Naive thymus-derived CD8-positive, alpha-beta T cell (primary cell): ENCODE results near the gene ANKRD37. TPM values are rescaled to one million over a fixed set of nuclear protein-coding genes. Genes with fewer than 3 reads are reported as not detected.

Experiments
- ATAC-seq, 2 donors: fragments of 150-1000 bp; cut with Tn5 transposase in 1 of 2; sonication (Bioruptor Pico), chemical (Tn5 transposase) in 1 of 2; 1 replicate in 1 of 2; 2 replicates in 1 of 2; pipeline ENCODE4 v1.10.0; 2021; ENCODE audit warnings: mild to moderate bottlenecking in 2 of 2, moderate library complexity in 2 of 2
- POLR2A ChIA-PET: fragments of 350-600 bp; sonication (Branson Sonifier 250); formaldehyde crosslinking; loops from one replicate; lab custom pipeline; 2021; ENCODE audit warnings: antibody characterized with exemption; lab: Charles Lee
- DNase-seq, 10 donors: peaks; one replicate each; pipeline versions ENCODE4 v3.0.0 to v3.0.0-alpha.2; 2020 to 2022
- H3K27ac Mint-ChIP-seq, 10 donors: one replicate each; pipeline ENCODE4 v1.8.0; 2020 to 2022; ENCODE audit warnings: mild to moderate bottlenecking in 10 of 10, mixed read lengths in 10 of 10, moderate library complexity in 4 of 10, inconsistent platforms in 1 of 10
- H3K27me3 Mint-ChIP-seq, 5 donors: one replicate each; pipeline ENCODE4 v1.8.0; 2021 to 2022; ENCODE audit warnings: mixed read lengths in 5 of 5
- H3K36me3 Mint-ChIP-seq, 3 donors: one replicate each; pipeline ENCODE4 v1.8.0; 2020 to 2022; ENCODE audit warnings: mixed read lengths in 3 of 3, mild to moderate bottlenecking in 2 of 3, inconsistent platforms in 1 of 3
- H3K4me1 Mint-ChIP-seq, 4 donors: one replicate each; pipeline ENCODE4 v1.8.0; 2021 to 2022; ENCODE audit warnings: mixed read lengths in 4 of 4
- H3K4me3 Mint-ChIP-seq, 10 donors: one replicate each; pipeline ENCODE4 v1.8.0; 2020 to 2022; ENCODE audit warnings: mild to moderate bottlenecking in 10 of 10, mixed read lengths in 10 of 10, moderate library complexity in 6 of 10, inconsistent platforms in 1 of 10
- H3K9me3 Mint-ChIP-seq, 9 donors: one replicate each; pipeline ENCODE4 v1.8.0; 2020 to 2022; ENCODE audit warnings: mixed read lengths in 9 of 9, mild to moderate bottlenecking in 3 of 9, inconsistent platforms in 1 of 9, moderate library complexity in 1 of 9
- polyA plus RNA-seq, 3 donors: library from polyadenylated mRNA; unstranded; fragments of 300-500 nt; fragmentation: Illumina TruSeq; gene quantifications; one replicate each; pipeline ENCODE4 v1.2.3, GENCODE V29; 2021
- total RNA-seq, 8 experiments: library from RNA in 2 of 8; stranded (reverse) in 2 of 8; gene quantifications; one replicate each; pipeline ENCODE4 v1.2.3 and lab custom pipeline; 2021 to 2026

Gene ANKRD37
- total and polyA plus RNA-seq, 5 experiments from 2014 or later, result 5.0 to 12.4 (median 9.9) TPM

DNA sequence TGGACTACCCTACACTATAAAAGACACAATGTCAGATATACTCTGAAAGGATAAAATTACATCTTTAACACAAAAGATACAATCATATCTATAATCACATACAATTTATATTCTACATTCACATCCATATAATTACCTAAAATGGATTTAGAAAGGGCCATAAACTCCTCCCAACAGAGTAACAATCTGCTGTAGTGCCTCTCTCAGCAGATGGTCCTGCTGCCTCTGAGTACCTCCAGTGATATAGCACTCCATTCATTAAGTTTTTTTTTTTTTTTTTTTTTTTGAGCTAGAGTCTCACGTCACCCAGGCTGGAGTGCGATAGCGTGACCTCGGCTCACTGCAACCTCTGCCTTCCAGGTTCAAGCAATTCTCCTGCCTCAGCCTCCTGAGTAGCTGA is 7.4 kb downstream of the ANKRD37 start:
- DNase-seq (no peak), ATAC-seq (no peak)
- no peak overlapping the region for H3K4me3 Mint-ChIP-seq
- no peaks in the 10 kb centered on the region for H3K9me3 Mint-ChIP-seq
- no peaks in the 10 kb centered on the region for H3K27me3 Mint-ChIP-seq
- peaks cover 0 to 81% (median 21%) of the 10 kb centered on the region in 3 donors for H3K36me3 Mint-ChIP-seq
- H3K27ac Mint-ChIP-seq, result no peak overlapping the region
- H3K4me1 Mint-ChIP-seq, result no peaks in the 10 kb centered on the region
- POLR2A ChIA-PET, result no interaction called here

GRCh38 chr4:185405296-185405999 is 8.8 kb downstream of the ANKRD37 start:
- DNase-seq (no peak), ATAC-seq (no peak)
- POLR2A ChIA-PET, result no interaction called here
- no peak overlapping the region for H3K27ac Mint-ChIP-seq
- peaks cover 0 to 75% (median 19%) of the 10 kb centered on the region in 3 donors for H3K36me3 Mint-ChIP-seq
- H3K27me3 Mint-ChIP-seq, result no peaks in the 10 kb centered on the region
- no peaks in the 10 kb centered on the region for H3K9me3 Mint-ChIP-seq
- H3K4me3 Mint-ChIP-seq, result no peak overlapping the region
- H3K4me1 Mint-ChIP-seq, result no peaks in the 10 kb centered on the region

DNA sequence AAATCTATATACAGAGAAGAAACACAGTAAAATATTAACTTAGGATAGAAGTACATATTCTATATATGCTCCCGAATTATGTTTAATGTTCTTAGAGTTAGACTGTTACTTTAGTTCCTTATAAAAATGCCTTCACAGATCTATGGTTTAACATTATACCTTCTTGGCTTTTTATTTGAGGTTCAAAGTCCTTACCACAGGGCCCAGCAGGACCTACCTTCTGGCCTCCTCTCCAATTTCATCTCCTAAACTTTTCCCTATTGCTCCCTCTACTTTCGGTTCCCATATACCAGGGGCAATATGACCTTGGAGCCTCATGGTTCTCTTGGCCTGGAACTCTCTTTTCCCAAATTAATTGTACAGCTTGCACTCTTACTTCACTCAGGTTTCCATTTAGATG is 11.8 kb downstream of the ANKRD37 start:
- ATAC-seq, result no peak
- H3K27me3 Mint-ChIP-seq, result no peaks in the 10 kb centered on the region
- peaks cover 0 to 71% (median 16%) of the 10 kb centered on the region in 3 donors for H3K36me3 Mint-ChIP-seq
- DNase-seq, result no peak
- no peak overlapping the region for H3K4me3 Mint-ChIP-seq
- no peaks in the 10 kb centered on the region for H3K4me1 Mint-ChIP-seq
- H3K9me3 Mint-ChIP-seq, result no peaks in the 10 kb centered on the region
- H3K27ac Mint-ChIP-seq, result peak overlapping the region in 1 of 10 donors; percentile 55
- POLR2A ChIA-PET, result interaction anchor here (1.0 kb wide), 1 partner anchor 12 kb away, joined by 4 read pairs; the partner anchor contains the start of genes ANKRD37 and LRP2BP

GRCh38 chr4:185411849-185412248 is 15.2 kb downstream of the ANKRD37 start:
- peaks cover 0 to 68% (median 15%) of the 10 kb centered on the region in 3 donors for H3K36me3 Mint-ChIP-seq
- H3K27ac Mint-ChIP-seq, result no peak overlapping the region
- H3K4me1 Mint-ChIP-seq, result peaks cover 0 to 1% (median 0%) of the 10 kb centered on the region in 4 donors
- no peak for ATAC-seq
- H3K27me3 Mint-ChIP-seq, result no peaks in the 10 kb centered on the region
- no peaks in the 10 kb centered on the region for H3K9me3 Mint-ChIP-seq
- DNase-seq, result no peak
- H3K4me3 Mint-ChIP-seq, result no peak overlapping the region
- POLR2A ChIA-PET, result no interaction called here

DNA sequence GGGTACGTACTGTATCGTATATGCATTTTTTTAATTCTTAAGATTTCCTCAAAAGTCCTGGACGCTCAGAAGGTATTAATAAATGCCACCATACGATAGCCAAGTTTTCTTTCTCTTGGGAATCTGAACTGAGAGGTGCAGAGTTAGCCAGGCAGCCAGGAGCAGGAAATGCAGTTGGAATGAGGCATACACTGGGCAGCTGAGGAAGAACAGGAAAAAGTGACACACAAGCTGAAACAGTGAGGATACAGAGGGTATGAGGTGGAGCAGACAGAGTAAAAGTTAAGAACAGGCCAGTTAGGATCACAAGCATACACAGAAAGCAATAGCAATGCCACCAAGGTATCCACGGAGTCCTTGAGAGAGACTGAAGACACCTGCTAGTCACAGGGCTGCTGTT is 15.8 kb downstream of the ANKRD37 start:
- no peak for ATAC-seq
- Mint-ChIP-seq H3K4me1 (peaks cover 0 to 3% (median 0%) of the 10 kb centered on the region in 4 donors), H3K9me3 (no peaks in the 10 kb centered on the region), H3K4me3 (no peak overlapping the region), H3K27ac (peak overlapping the region in 1 of 10 donors; percentile 18), H3K36me3 (peaks cover 3 to 74% (median 19%) of the 10 kb centered on the region in 3 donors), H3K27me3 (no peaks in the 10 kb centered on the region)
- POLR2A ChIA-PET, result no interaction called here
- DNase-seq, result no peak

- Mint-ChIP-seq H3K9me3 (no peaks in the 10 kb centered on the region), H3K36me3 (peaks cover 10 to 69% (median 15%) of the 10 kb centered on the region in 3 donors), H3K4me3 (no peak overlapping the region), H3K27ac (peak overlapping the region in 2 of 10 donors; percentile 9 to 19), H3K27me3 (no peaks in the 10 kb centered on the region), H3K4me1 (peaks cover 3 to 14% (median 10%) of the 10 kb centered on the region in 4 donors)
- DNase-seq (no peak), ATAC-seq (no peak)
- POLR2A ChIA-PET, result no interaction called here
Observed at GRCh38 chr4:185416955-185417354, 20.3 kb downstream of the ANKRD37 start.

DNA sequence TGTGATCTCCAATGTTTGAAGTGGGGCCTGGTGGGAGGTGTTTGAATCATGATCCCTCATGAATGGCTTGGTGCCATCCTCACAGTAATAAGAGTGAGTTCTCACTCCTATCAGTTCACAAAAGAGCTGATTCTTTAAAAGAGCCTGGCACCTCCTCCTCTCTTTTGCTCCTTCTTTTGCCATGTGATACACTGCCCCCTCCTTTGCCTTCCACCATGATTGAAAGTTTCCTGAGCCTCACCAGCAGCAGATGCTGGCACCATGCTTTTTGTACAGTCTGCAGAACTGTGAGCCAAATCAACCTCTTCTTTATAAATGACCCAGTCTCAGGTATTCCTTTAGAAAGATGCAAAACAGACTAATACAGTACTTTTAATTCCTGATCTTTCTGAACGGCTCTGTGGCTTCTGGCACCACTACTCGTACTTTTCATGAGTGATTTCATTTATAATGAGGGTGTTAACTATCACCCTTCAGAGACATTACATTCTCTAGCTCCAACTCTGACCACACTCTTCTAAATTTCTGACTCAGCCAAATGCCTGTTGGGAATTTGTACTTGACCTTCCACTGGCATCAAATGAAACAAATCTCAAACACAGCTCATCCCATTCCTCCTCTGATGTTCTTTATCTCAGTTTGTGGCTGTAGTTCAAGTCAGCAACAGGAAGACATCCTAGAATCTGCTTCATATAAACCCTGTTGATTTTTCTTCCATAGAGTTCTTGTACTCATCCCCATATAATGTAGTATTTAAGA is 24.9 kb downstream of the ANKRD37 start:
- Mint-ChIP-seq H3K9me3 (no peaks in the 10 kb centered on the region), H3K4me3 (no peak overlapping the region), H3K4me1 (peaks cover 28 to 42% (median 34%) of the 10 kb centered on the region in 4 donors), H3K27me3 (no peaks in the 10 kb centered on the region), H3K36me3 (peaks cover 10 to 38% (median 11%) of the 10 kb centered on the region in 3 donors), H3K27ac (peak overlapping the region in 4 of 10 donors; percentile 6 to 24 (median 11))
- ATAC-seq, result no peak
- POLR2A ChIA-PET, result interaction anchor here (1.2 kb wide), 1 partner anchor 25 kb away, joined by 3 read pairs; the partner anchor contains the start of gene ANKRD37
- no peak for DNase-seq

- Mint-ChIP-seq H3K4me3 (peak overlapping the region; percentile 82 to 94 (median 90)), H3K36me3 (peaks cover 5 to 14% (median 6%) of the 10 kb centered on the region in 3 donors), H3K9me3 (no peaks in the 10 kb centered on the region), H3K27ac (peak overlapping the region; percentile 95 to 100 (median 100)), H3K27me3 (peaks cover 0 to 5% (median 0%) of the 10 kb centered on the region in 5 donors), H3K4me1 (peaks cover 22 to 39% (median 35%) of the 10 kb centered on the region in 4 donors)
- POLR2A ChIA-PET, result interaction anchor here (0.7 to 3.0 kb wide), 6 partner anchors 23 to 691 kb away, joined by 3 to 45 read pairs (median 4); partner anchors contain the start of genes ANKRD37, CCDC110, CENPU and LRP2BP
- DNase-seq (peak in 1 of 10 donors; percentile 25), ATAC-seq (no peak)
Observed at GRCh38 chr4:185424905-185425646, 28.4 kb downstream of the ANKRD37 start.

DNA sequence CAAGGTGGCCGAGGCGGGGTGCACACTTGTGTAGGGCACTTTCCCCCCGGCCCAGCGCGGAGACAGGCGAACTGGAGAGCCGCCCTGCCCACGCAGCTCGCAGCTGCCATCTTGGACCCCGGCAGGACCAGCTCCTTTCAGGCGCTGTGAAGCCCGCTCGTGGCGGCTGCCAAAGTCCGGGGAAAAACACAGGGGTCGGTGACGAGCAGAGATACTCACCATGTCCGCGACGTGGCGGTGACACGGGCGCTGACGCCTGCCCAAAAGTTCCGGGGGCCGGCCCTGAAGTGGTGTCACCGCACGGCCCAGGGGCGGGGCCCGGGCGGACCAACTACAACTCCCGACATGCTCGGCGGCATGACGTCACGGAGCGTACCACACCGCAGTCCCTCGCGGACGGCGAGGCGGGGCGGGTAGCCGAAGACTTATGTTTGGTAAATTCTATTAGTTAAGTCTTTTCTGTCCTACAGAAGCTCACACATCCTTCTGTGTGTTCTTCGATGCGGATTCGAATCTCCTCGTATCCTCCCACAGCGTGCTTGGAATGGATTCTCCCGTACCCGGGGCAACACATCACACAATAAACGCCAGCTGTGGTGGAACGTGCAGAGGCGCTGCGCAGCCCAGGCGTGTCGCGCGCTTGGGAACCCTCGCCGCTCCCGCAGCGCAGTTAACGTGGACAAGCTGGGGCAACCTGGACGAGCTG is 29.2 kb downstream of the ANKRD37 start, which contains the start of gene UFSP2:
Gene UFSP2, minus strand, starts transcription at position 318 of the 706 bp plus-strand sequence. Its CDS starts 96 bp downstream, at position 222.
- H3K4me3 Mint-ChIP-seq, result peak within 1 kb of the TSS; percentile 82 to 94 (median 90)
- H3K27ac Mint-ChIP-seq, result peak within 1 kb of the TSS; percentile 95 to 100 (median 100)
- POLR2A ChIA-PET, result interaction anchor here (0.6 to 3.0 kb wide), 9 partner anchors 23 to 692 kb away, joined by 3 to 45 read pairs (median 4); partner anchors contain the start of genes ANKRD37, CCDC110, CENPU and LRP2BP
- ATAC-seq (peak; percentile 86 to 87), DNase-seq (peak; percentile 79 to 98 (median 90))
- H3K9me3 Mint-ChIP-seq, result no peaks in the 10 kb centered on the region
- peaks cover 22 to 39% (median 35%) of the 10 kb centered on the region in 4 donors for H3K4me1 Mint-ChIP-seq
- peaks cover 0 to 5% (median 0%) of the 10 kb centered on the region in 5 donors for H3K27me3 Mint-ChIP-seq
- peaks cover 5 to 14% (median 6%) of the 10 kb centered on the region in 3 donors for H3K36me3 Mint-ChIP-seq

GRCh38 chr4:185426960-185427688 is 30.5 kb downstream of the ANKRD37 start:
- ATAC-seq (no peak), DNase-seq (peak in 1 of 10 donors; percentile 64)
- H3K9me3 Mint-ChIP-seq, result no peaks in the 10 kb centered on the region
- peaks cover 0 to 2% (median 0%) of the 10 kb centered on the region in 3 donors for H3K36me3 Mint-ChIP-seq
- peak overlapping the region in 7 of 10 donors; percentile 11 to 63 (median 48) for H3K4me3 Mint-ChIP-seq
- peaks cover 0 to 5% (median 0%) of the 10 kb centered on the region in 5 donors for H3K27me3 Mint-ChIP-seq
- POLR2A ChIA-PET, result interaction anchor here (0.6 to 3.0 kb wide), 6 partner anchors 31 to 776 kb away, joined by 3 to 45 read pairs (median 6); partner anchors contain the start of genes ANKRD37, CCDC110, CENPU and LRP2BP
- H3K27ac Mint-ChIP-seq, result peak overlapping the region in 8 of 10 donors; percentile 31 to 100 (median 75)
- H3K4me1 Mint-ChIP-seq, result peaks cover 14 to 29% (median 28%) of the 10 kb centered on the region in 4 donors

DNA sequence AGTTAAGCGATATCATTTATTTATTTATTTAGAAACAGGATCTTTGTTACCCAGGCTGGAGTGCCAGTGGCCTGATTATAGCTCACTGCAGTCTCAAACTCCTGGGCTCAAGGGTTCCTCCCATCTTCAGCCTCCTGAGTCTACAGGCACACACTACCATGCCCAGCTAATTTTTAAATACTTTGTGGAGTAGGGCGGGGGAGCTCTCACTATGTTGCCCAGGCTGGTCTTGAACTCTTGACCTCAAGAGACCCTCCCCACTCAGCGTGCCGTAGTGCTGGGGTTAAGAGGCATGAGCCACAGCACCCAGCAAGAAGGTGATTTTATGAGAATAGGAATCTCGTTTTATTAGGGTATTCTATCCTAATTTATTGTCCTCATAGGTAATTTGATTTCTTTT is 33.0 kb downstream of the ANKRD37 start:
- Mint-ChIP-seq H3K27ac (peak overlapping the region in 1 of 10 donors; percentile 9), H3K9me3 (no peaks in the 10 kb centered on the region), H3K4me3 (no peak overlapping the region), H3K36me3 (no peaks in the 10 kb centered on the region), H3K4me1 (peaks cover 8 to 12% (median 12%) of the 10 kb centered on the region in 4 donors), H3K27me3 (peaks cover 0 to 7% (median 0%) of the 10 kb centered on the region in 5 donors)
- POLR2A ChIA-PET, result no interaction called here
- no peak for ATAC-seq
- DNase-seq, result no peak
